H9 (cell line): ENCODE data around the gene CCDC186. TPM values are rescaled to one million over a fixed set of nuclear protein-coding genes. Genes with fewer than 3 reads are reported as not detected.

Source experiments
- DNase-seq: peaks from one replicate; pipeline ENCODE4 v3.0.0-alpha.2; 2017
- H2AFZ ChIP-seq: one replicate; pipeline ENCODE4 v1.6.1; 2013; ENCODE audit warnings: mild to moderate bottlenecking, low read length, control low read depth, moderate library complexity
- H2AK5ac ChIP-seq: 2 replicates; pipeline ENCODE4 v1.6.1; 2013; ENCODE audit warnings: low read length, control low read depth, mixed read lengths; ENCODE audit not compliant: insufficient read length
- H2BK120ac ChIP-seq: one replicate; pipeline ENCODE4 v1.6.1; 2013; ENCODE audit warnings: low read depth, mild to moderate bottlenecking, low read length, control low read depth, inconsistent platforms; ENCODE audit not compliant: poor library complexity, severe bottlenecking
- H2BK12ac ChIP-seq: 2 replicates; pipeline ENCODE4 v1.6.1; 2013; ENCODE audit warnings: low read length, control low read depth, mixed read lengths, low read depth; ENCODE audit not compliant: insufficient read length
- H2BK15ac ChIP-seq: 2 replicates; pipeline ENCODE4 v1.6.1; 2013; ENCODE audit warnings: low read depth, low read length, control low read depth
- H2BK20ac ChIP-seq: one replicate; pipeline ENCODE4 v1.6.1; 2013; ENCODE audit warnings: low read depth, mild to moderate bottlenecking, low read length, control low read depth, inconsistent platforms; ENCODE audit not compliant: poor library complexity, severe bottlenecking
- H2BK5ac ChIP-seq: 2 replicates; pipeline ENCODE4 v1.6.1; 2013; ENCODE audit warnings: low read length, control low read depth, mixed read lengths; ENCODE audit not compliant: insufficient read length
- H3K14ac ChIP-seq: 2 replicates; pipeline ENCODE4 v1.6.1; 2013; ENCODE audit warnings: low read length, control low read depth; ENCODE audit not compliant: insufficient read depth
- H3K18ac ChIP-seq: 2 replicates; pipeline ENCODE4 v1.6.1; 2013; ENCODE audit warnings: low read depth, mild to moderate bottlenecking, mixed read lengths, low read length, control low read depth; ENCODE audit not compliant: insufficient read length
- H3K23ac ChIP-seq: 2 replicates; pipeline ENCODE4 v1.6.1; 2013; ENCODE audit warnings: low read length, control low read depth, mixed read lengths, low read depth; ENCODE audit not compliant: insufficient read length
- H3K23me2 ChIP-seq: 2 replicates; pipeline ENCODE4 v1.6.1; 2013; ENCODE audit warnings: low read depth, mild to moderate bottlenecking, mixed read lengths, low read length, control low read depth; ENCODE audit not compliant: insufficient read length, poor library complexity, severe bottlenecking
- H3K27ac ChIP-seq: 2 replicates; pipeline ENCODE4 v1.5.1; 2013; ENCODE audit warnings: low read length, control low read depth, mixed read lengths, low read depth; ENCODE audit not compliant: insufficient read length
- H3K27me3 ChIP-seq: 2 replicates; pipeline ENCODE4 v1.6.1; 2013; ENCODE audit warnings: low read length, control low read depth, inconsistent platforms; ENCODE audit not compliant: insufficient read depth
- H3K4ac ChIP-seq: 2 replicates; pipeline ENCODE4 v1.6.1; 2013; ENCODE audit warnings: low read depth, mild to moderate bottlenecking, control low read depth, inconsistent platforms, low read length, moderate library complexity
- H3K4me1 ChIP-seq: 2 replicates; pipeline ENCODE4 v1.6.1; 2013; ENCODE audit warnings: low read length, control low read depth, inconsistent platforms; ENCODE audit not compliant: insufficient read depth
- H3K4me2 ChIP-seq: 2 replicates; pipeline ENCODE4 v1.6.1; 2013; ENCODE audit warnings: low read length, control low read depth, mixed read lengths; ENCODE audit not compliant: insufficient read length, insufficient read depth
- H3K56ac ChIP-seq: 2 replicates; pipeline ENCODE4 v1.6.1; 2013; ENCODE audit warnings: low read depth, mild to moderate bottlenecking, mixed read lengths, low read length, control low read depth; ENCODE audit not compliant: insufficient read length
- H3K79me1 ChIP-seq: 2 replicates; pipeline ENCODE4 v1.6.1; 2013; ENCODE audit warnings: low read depth, mild to moderate bottlenecking, moderate library complexity, low read length, control low read depth, inconsistent platforms; ENCODE audit not compliant: insufficient read depth, poor library complexity, severe bottlenecking
- H3K79me2 ChIP-seq: 2 replicates; pipeline ENCODE4 v1.6.1; 2013; ENCODE audit warnings: low read length, control low read depth, inconsistent platforms; ENCODE audit not compliant: insufficient read depth
- H3K9ac ChIP-seq: 2 replicates; pipeline ENCODE4 v1.6.1; 2013; ENCODE audit warnings: low read length, control low read depth, mixed read lengths; ENCODE audit not compliant: insufficient read length; ENCODE audit errors: extremely low read depth
- H3K9me3 ChIP-seq: one replicate; pipeline ENCODE4 v1.6.1; 2013; ENCODE audit warnings: low read depth, low read length, inconsistent platforms; ENCODE audit not compliant: control insufficient read depth
- H3T11ph ChIP-seq: one replicate; pipeline ENCODE4 v1.6.1; 2013; ENCODE audit warnings: mild to moderate bottlenecking, low read length, control low read depth, inconsistent platforms
- H4K20me1 ChIP-seq: one replicate; pipeline ENCODE4 v1.6.1; 2013; ENCODE audit not compliant: control insufficient read depth, insufficient read length, insufficient read depth
- H4K5ac ChIP-seq: 2 replicates; pipeline ENCODE4 v1.6.1; 2013; ENCODE audit warnings: low read depth, mild to moderate bottlenecking, mixed read lengths, low read length, control low read depth; ENCODE audit not compliant: insufficient read length
- H4K8ac ChIP-seq: replicated peaks from 2 replicates; pipeline ENCODE4 v1.6.1; 2013; ENCODE audit warnings: low read length, control low read depth, mixed read lengths, low read depth; ENCODE audit not compliant: insufficient read length
- H4K91ac ChIP-seq: 2 replicates; pipeline ENCODE4 v1.6.1; 2013; ENCODE audit warnings: low read depth, mild to moderate bottlenecking, moderate library complexity, mixed read lengths, low read length, control low read depth; ENCODE audit not compliant: insufficient read length
- H3K27ac Mint-ChIP-seq, 3 experiments: 2 replicates in 2 of 3; 3 replicates in 1 of 3; pipeline ENCODE4 v1.8.0; 2020 to 2021; ENCODE audit warnings: mixed read lengths in 3 of 3, mild to moderate bottlenecking in 1 of 3, moderate library complexity in 1 of 3
- H3K27me3 Mint-ChIP-seq: 2 replicates; pipeline ENCODE4 v1.8.0; 2021; ENCODE audit warnings: low read depth, mild to moderate bottlenecking, moderate library complexity, mixed read lengths
- H3K36me3 Mint-ChIP-seq, 3 experiments: 2 replicates in 2 of 3; 3 replicates in 1 of 3; pipeline ENCODE4 v1.8.0; 2020 to 2021; ENCODE audit warnings: low read depth in 3 of 3, mixed read lengths in 3 of 3; ENCODE audit not compliant: insufficient read depth in 1 of 3
- H3K4me1 Mint-ChIP-seq, 2 experiments: 2 replicates each; pipeline ENCODE4 v1.8.0; 2020; ENCODE audit warnings: mixed read lengths in 2 of 2
- H3K4me3 Mint-ChIP-seq, 2 experiments: 2 replicates in 1 of 2; 3 replicates in 1 of 2; pipeline ENCODE4 v1.8.0; 2020 to 2021; ENCODE audit warnings: mild to moderate bottlenecking in 2 of 2, mixed read lengths in 2 of 2, moderate library complexity in 1 of 2
- H3K9me3 Mint-ChIP-seq, 2 experiments: 2 replicates in 1 of 2; 3 replicates in 1 of 2; pipeline ENCODE4 v1.8.0; 2020; ENCODE audit warnings: mild to moderate bottlenecking in 2 of 2, mixed read lengths in 2 of 2, moderate library complexity in 1 of 2
- WGBS: extraction: QIAGEN DNeasy Blood & Tissue Kit; methylation state at CpG from one replicate; pipeline ENCODE4 v1.1.7; 2013; ENCODE audit warnings: missing lambda C conversion rate, low lambda C conversion rate, mixed read lengths; ENCODE audit not compliant: insufficient read length; ENCODE audit errors: extremely low coverage; 5-methylcytosine and 5-hydroxymethylcytosine counted together
- total RNA-seq: library from RNA; stranded (reverse); gene quantifications from 2 replicates; pipeline ENCODE4 v1.2.1, GENCODE V29; 2021
- TF ChIP-seq, protein P1 (sequence below): fragments of 200-600 bp; sonication (generic); conservative IDR thresholded peaks from 3 replicates; pipeline ENCODE4 v1.8.0; 2021; ENCODE audit warnings: antibody characterized with exemption, mild to moderate bottlenecking

The CCDC186 gene
- total RNA-seq, 1 experiment from 2014 or later = 16.7 TPM

DNA sequence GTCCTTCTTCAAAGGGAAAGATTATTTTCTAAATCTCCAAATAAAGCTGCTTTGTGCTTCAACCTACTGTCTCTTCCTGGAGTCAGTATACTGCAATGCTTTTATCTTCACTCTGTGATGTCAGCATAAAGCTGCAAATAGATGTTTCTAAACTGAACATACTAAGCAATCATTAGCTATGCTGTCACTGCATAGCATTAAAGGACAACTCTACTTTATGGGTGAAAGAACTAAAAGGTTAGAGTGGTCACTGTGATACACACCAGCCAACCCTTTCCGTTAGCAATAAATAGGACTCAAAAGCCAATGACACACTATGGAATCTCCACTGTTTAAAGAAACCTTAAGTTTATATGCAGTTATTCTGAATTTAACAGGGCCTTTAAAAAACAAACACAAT is 1.8 kb downstream of the CCDC186 start:
- Histone ChIP-seq H3K4me1 (no peaks in the 10 kb centered on the region; the same call in 1 of the 2 replicates), H2AK5ac (no peak overlapping the region), H4K20me1 (no peaks in the 10 kb centered on the region), H2BK20ac (no peak overlapping the region), H2BK12ac (no peak overlapping the region), H3K9ac (no peak overlapping the region), H3K79me1 (peaks cover 3% of the 10 kb centered on the region), H4K91ac (no peak overlapping the region), H3K23ac (no peak overlapping the region), H3K4ac (no peak overlapping the region), H2BK5ac (no peak overlapping the region), H4K5ac (no peak overlapping the region), H3K56ac (no peak overlapping the region), H3K27ac (no peak overlapping the region), H3K14ac (no peak overlapping the region), H3K23me2 (no peaks in the 10 kb centered on the region), H3K4me2 (peak overlapping the region; percentile 24), H2BK15ac (no peak overlapping the region), H3K27me3 (no peaks in the 10 kb centered on the region), H3K18ac (no peak overlapping the region), H3K79me2 (peaks cover 15% of the 10 kb centered on the region; the same call in 1 of the 2 replicates), H2BK120ac (no peak overlapping the region), H3T11ph (no peak overlapping the region), H4K8ac (no peak overlapping the region), H2AFZ (no peak overlapping the region), H3K9me3 (no peaks in the 10 kb centered on the region)
- Mint-ChIP-seq H3K27me3 (peaks cover 5% of the 10 kb centered on the region; the same call in 1 of the 2 replicates), H3K36me3 (peaks cover 28 to 33% (median 29%) of the 10 kb centered on the region in 3 experiments), H3K4me1 (peaks cover 20 to 22% of the 10 kb centered on the region in 2 experiments), H3K4me3 (peak overlapping the region; percentile 99), H3K9me3 (peaks cover 11 to 18% of the 10 kb centered on the region in 2 experiments), H3K27ac (no peak overlapping the region)
- no peak for DNase-seq
- TF ChIP-seq, protein P1, sequence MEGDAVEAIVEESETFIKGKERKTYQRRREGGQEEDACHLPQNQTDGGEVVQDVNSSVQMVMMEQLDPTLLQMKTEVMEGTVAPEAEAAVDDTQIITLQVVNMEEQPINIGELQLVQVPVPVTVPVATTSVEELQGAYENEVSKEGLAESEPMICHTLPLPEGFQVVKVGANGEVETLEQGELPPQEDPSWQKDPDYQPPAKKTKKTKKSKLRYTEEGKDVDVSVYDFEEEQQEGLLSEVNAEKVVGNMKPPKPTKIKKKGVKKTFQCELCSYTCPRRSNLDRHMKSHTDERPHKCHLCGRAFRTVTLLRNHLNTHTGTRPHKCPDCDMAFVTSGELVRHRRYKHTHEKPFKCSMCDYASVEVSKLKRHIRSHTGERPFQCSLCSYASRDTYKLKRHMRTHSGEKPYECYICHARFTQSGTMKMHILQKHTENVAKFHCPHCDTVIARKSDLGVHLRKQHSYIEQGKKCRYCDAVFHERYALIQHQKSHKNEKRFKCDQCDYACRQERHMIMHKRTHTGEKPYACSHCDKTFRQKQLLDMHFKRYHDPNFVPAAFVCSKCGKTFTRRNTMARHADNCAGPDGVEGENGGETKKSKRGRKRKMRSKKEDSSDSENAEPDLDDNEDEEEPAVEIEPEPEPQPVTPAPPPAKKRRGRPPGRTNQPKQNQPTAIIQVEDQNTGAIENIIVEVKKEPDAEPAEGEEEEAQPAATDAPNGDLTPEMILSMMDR = no peak
- WGBS = no CpG with 5 or more reads among the region's 1 CpG
